Progenitor cell of endocrine pancreas (in vitro differentiated cells): Measurements from ENCODE around the gene KMT2C. TPM values are rescaled to one million over a fixed set of nuclear protein-coding genes. Genes with fewer than 3 reads are reported as not detected.
A peak's percentile ranks its signal among the peaks of the same experiment; 100 is the strongest.

Experiments used
- DNase-seq: peaks from one replicate; pipeline ENCODE4 v3.0.0; 2021; ENCODE audit warnings: low spot score; ENCODE audit not compliant: unreplicated experiment
- H3K27ac Mint-ChIP-seq: 2 replicates; pipeline ENCODE4 v1.8.0; 2021; ENCODE audit warnings: mild to moderate bottlenecking, moderate library complexity, mixed read lengths
- H3K27me3 Mint-ChIP-seq: 2 replicates; pipeline ENCODE4 v1.8.0; 2021; ENCODE audit warnings: mixed read lengths
- H3K36me3 Mint-ChIP-seq: 2 replicates; pipeline ENCODE4 v1.8.0; 2022; ENCODE audit warnings: mixed read lengths; ENCODE audit not compliant: insufficient read depth
- H3K4me1 Mint-ChIP-seq: 2 replicates; pipeline ENCODE4 v1.8.0; 2021; ENCODE audit warnings: low read depth, mixed read lengths
- H3K4me3 Mint-ChIP-seq: 2 replicates; pipeline ENCODE4 v1.8.0; 2021; ENCODE audit warnings: low read depth, mild to moderate bottlenecking, moderate library complexity, mixed read lengths
- H3K9me3 Mint-ChIP-seq: 2 replicates; pipeline ENCODE4 v1.8.0; 2021; ENCODE audit warnings: low read depth, mixed read lengths
- CTCF ChIP-seq: fragments of 200-600 bp; sonication (generic); IDR thresholded peaks from one replicate; pipeline ENCODE4 v1.5.0; 2021; ENCODE audit warnings: antibody characterized with exemption, mild to moderate bottlenecking; ENCODE audit not compliant: unreplicated experiment
- total RNA-seq: library from RNA; stranded (reverse); gene quantifications from 2 replicates; pipeline ENCODE4 v1.2.1, GENCODE V29; 2021

KMT2C gene
- total RNA-seq, 1 donor from 2014 or later = 75.9 TPM

GRCh38 chr7:152336754-152337368 lies 98.9 kb downstream of the KMT2C start:
- peak overlapping the region; percentile 42 for H3K27ac Mint-ChIP-seq
- peaks cover 2% of the 10 kb centered on the region for H3K36me3 Mint-ChIP-seq
- no peak for DNase-seq
- H3K4me1 Mint-ChIP-seq = peaks cover 5% of the 10 kb centered on the region
- no peak overlapping the region for H3K4me3 Mint-ChIP-seq
- no peaks in the 10 kb centered on the region for H3K9me3 Mint-ChIP-seq
- peak; percentile 46 for TF ChIP-seq CTCF
- no peaks in the 10 kb centered on the region for H3K27me3 Mint-ChIP-seq

- H3K4me3 Mint-ChIP-seq = no peak overlapping the region
- H3K4me1 Mint-ChIP-seq = peaks cover 2% of the 10 kb centered on the region
- DNase-seq = no peak
- H3K27me3 Mint-ChIP-seq = no peaks in the 10 kb centered on the region
- H3K9me3 Mint-ChIP-seq = no peaks in the 10 kb centered on the region
- no peak for TF ChIP-seq CTCF
- H3K27ac Mint-ChIP-seq = no peak overlapping the region
- H3K36me3 Mint-ChIP-seq = peaks cover 2% of the 10 kb centered on the region
Measured at GRCh38 chr7:152335900-152336571, 99.8 kb downstream of the KMT2C start.

- no peaks in the 10 kb centered on the region for H3K4me1 Mint-ChIP-seq
- no peaks in the 10 kb centered on the region for H3K27me3 Mint-ChIP-seq
- no peaks in the 10 kb centered on the region for H3K9me3 Mint-ChIP-seq
- TF ChIP-seq CTCF = no peak
- H3K27ac Mint-ChIP-seq = peak overlapping the region; percentile 42
- peaks cover 12% of the 10 kb centered on the region for H3K36me3 Mint-ChIP-seq
- no peak for DNase-seq
- no peak overlapping the region for H3K4me3 Mint-ChIP-seq
Measured at GRCh38 chr7:152333134-152333533, 102.7 kb downstream of the KMT2C start.

GRCh38 chr7:152330827-152331226 lies 105.0 kb downstream of the KMT2C start:
- no peaks in the 10 kb centered on the region for H3K9me3 Mint-ChIP-seq
- no peak for DNase-seq
- no peak for TF ChIP-seq CTCF
- peak overlapping the region; percentile 67 for H3K27ac Mint-ChIP-seq
- no peaks in the 10 kb centered on the region for H3K27me3 Mint-ChIP-seq
- peaks cover 14% of the 10 kb centered on the region for H3K36me3 Mint-ChIP-seq
- H3K4me1 Mint-ChIP-seq = no peaks in the 10 kb centered on the region
- H3K4me3 Mint-ChIP-seq = no peak overlapping the region

- Mint-ChIP-seq H3K4me1 (no peaks in the 10 kb centered on the region), H3K27ac (no peak overlapping the region), H3K9me3 (no peaks in the 10 kb centered on the region), H3K27me3 (no peaks in the 10 kb centered on the region), H3K36me3 (peaks cover 19% of the 10 kb centered on the region), H3K4me3 (no peak overlapping the region)
- DNase-seq = no peak
- TF ChIP-seq CTCF = no peak
Measured at GRCh38 chr7:152329469-152329868, 106.3 kb downstream of the KMT2C start.
